Stimulated activated CD4-positive, alpha-beta T cell treated with anti-CD3 and anti-CD28 coated beads, TNF-alpha, amount 100 ng/mL, for 48 hours (primary cell): Measurements from ENCODE around the gene MAP2K4.

Experiments
- DNase-seq, 3 donors: peaks; one replicate each; pipeline ENCODE4 v3.0.0-alpha.2; 2020; ENCODE audit warnings: low read depth in 3 of 3

The MAP2K4 gene

GRCh38 chr17:12088035-12088434 lies 67.4 kb downstream of the MAP2K4 start:
- no peak for DNase-seq

GRCh38 chr17:12089809-12090384 lies 69.2 kb downstream of the MAP2K4 start:
- DNase-seq: no peak

- DNase-seq: no peak
Observed at GRCh38 chr17:12094336-12094735, 73.7 kb downstream of the MAP2K4 start.

- DNase-seq: no peak
Observed at GRCh38 chr17:12095522-12095921, 74.8 kb downstream of the MAP2K4 start.

GRCh38 chr17:12097326-12097725 lies 76.6 kb downstream of the MAP2K4 start:
- no peak for DNase-seq

- DNase-seq: no peak
Observed at GRCh38 chr17:12098568-12098967, 77.9 kb downstream of the MAP2K4 start.

GRCh38 chr17:12099412-12099811 lies 78.7 kb downstream of the MAP2K4 start:
- no peak for DNase-seq

GRCh38 chr17:12104831-12105230 lies 84.2 kb downstream of the MAP2K4 start:
- DNase-seq: no peak

- no peak for DNase-seq
Observed at GRCh38 chr17:12107905-12108304, 87.2 kb downstream of the MAP2K4 start.

GRCh38 chr17:12110906-12111305 lies 90.2 kb downstream of the MAP2K4 start:
- DNase-seq: no peak

GRCh38 chr17:12113156-12113555 lies 92.5 kb downstream of the MAP2K4 start:
- DNase-seq: no peak

GRCh38 chr17:12114686-12115418 lies 94.2 kb downstream of the MAP2K4 start:
- no peak for DNase-seq

- DNase-seq: no peak
Observed at GRCh38 chr17:12116143-12116542, 95.5 kb downstream of the MAP2K4 start.

GRCh38 chr17:12118617-12119016 lies 97.9 kb downstream of the MAP2K4 start:
- no peak for DNase-seq

- DNase-seq: no peak
Observed at GRCh38 chr17:12122075-12122474, 101.4 kb downstream of the MAP2K4 start.

- no peak for DNase-seq
Observed at GRCh38 chr17:12127177-12127576, 106.5 kb downstream of the MAP2K4 start.

GRCh38 chr17:12127667-12128066 lies 107.0 kb downstream of the MAP2K4 start:
- no peak for DNase-seq

- no peak for DNase-seq
Observed at GRCh38 chr17:12128946-12129345, 108.3 kb downstream of the MAP2K4 start.

- DNase-seq: no peak
Observed at GRCh38 chr17:12133183-12133582, 112.5 kb downstream of the MAP2K4 start.

GRCh38 chr17:12134101-12134500 lies 113.4 kb downstream of the MAP2K4 start:
- DNase-seq: no peak

- DNase-seq: no peak
Observed at GRCh38 chr17:12134587-12134986, 113.9 kb downstream of the MAP2K4 start.

- no peak for DNase-seq
Observed at GRCh38 chr17:12136243-12136642, 115.6 kb downstream of the MAP2K4 start.

GRCh38 chr17:12136646-12137045 lies 116.0 kb downstream of the MAP2K4 start:
- DNase-seq: no peak

- no peak for DNase-seq
Observed at GRCh38 chr17:12137859-12138258, 117.2 kb downstream of the MAP2K4 start.
